Peyer's patch (tissue), 4 donors: ENCODE data around the gene FFAR3. TPM values are rescaled to one million over a fixed set of nuclear protein-coding genes. Genes with fewer than 3 reads are reported as not detected.

Experiments
- DNase-seq, 3 donors: peaks; one replicate each; pipeline ENCODE4 v3.0.0-alpha.2; 2017 to 2019
- H3K27ac ChIP-seq, 4 donors: fragments of 200-600 bp; sonication (generic); one replicate each; pipeline ENCODE4 v1.5.1; 2016 to 2019
- H3K27me3 ChIP-seq, 2 donors: fragments of 200-600 bp; sonication (generic); one replicate each; pipeline ENCODE4 v1.5.1; 2019
- H3K36me3 ChIP-seq, 3 donors: fragments of 200-600 bp; sonication (generic); one replicate each; pipeline ENCODE4 v1.5.1; 2016 to 2019
- H3K4me1 ChIP-seq, 4 donors: fragments of 200-600 bp; sonication (generic); one replicate each; pipeline ENCODE4 v1.5.1; 2016 to 2019
- H3K4me3 ChIP-seq, 4 donors: fragments of 200-600 bp; sonication (generic); 1 replicate in 3 of 4; 2 replicates in 1 of 4; pipeline ENCODE4 v1.5.1; 2016 to 2019; ENCODE audit warnings: mild to moderate bottlenecking in 1 of 4
- H3K9me3 ChIP-seq, 4 donors: fragments of 200-600 bp; sonication (generic); one replicate each; pipeline ENCODE4 v1.5.1; 2016 to 2019; ENCODE audit warnings: mild to moderate bottlenecking in 1 of 4
- CTCF ChIP-seq, 6 experiments: fragments of 450-650 bp in 4 of 6; fragments of 200-600 bp in 2 of 6; sonication (generic) in 1 of 6; IDR thresholded peaks; one replicate each; pipeline ENCODE4 v1.5.1; 2017 to 2019; ENCODE audit warnings: antibody characterized with exemption in 6 of 6, mild to moderate bottlenecking in 3 of 6, moderate library complexity in 1 of 6
- POLR2A ChIP-seq, 2 donors: fragments of 450-650 bp; IDR thresholded peaks; one replicate each; pipeline ENCODE4 v1.5.1; 2017; ENCODE audit warnings: antibody characterized with exemption in 2 of 2, mild to moderate bottlenecking in 2 of 2, moderate library complexity in 2 of 2
- total RNA-seq, 4 donors: library from RNA; depleted of rRNA; stranded (reverse); fragments of >200 nt; gene quantifications; one replicate each; pipeline ENCODE4 v1.1.0, GENCODE V29; 2016

The FFAR3 gene
- total RNA-seq, 4 donors from 2014 or later = 1.1 TPM; not detected in 3

DNA sequence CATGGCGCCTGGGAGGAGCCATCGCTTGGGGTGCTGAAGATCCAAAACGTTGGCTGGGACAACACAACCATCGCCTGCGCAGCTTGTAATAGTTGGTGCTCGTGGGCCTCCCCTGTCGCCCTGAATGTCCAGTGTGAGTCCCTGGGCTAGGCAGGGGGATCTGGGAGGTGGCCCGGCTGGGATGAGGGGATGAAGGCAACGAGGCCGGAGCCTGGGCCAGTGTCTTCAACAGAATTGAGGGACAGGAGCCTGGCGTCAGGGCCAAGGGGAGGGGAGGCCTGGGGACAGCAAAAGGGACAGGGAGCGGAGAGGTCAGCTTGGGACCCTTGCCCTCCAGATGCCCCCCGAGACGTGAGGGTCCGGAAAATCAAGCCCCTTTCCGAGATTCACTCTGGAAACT lies 17.3 kb upstream of the FFAR3 start:
- TF ChIP-seq POLR2A (IDR thresholded peaks at IDR 0.05) = no peak
- TF ChIP-seq CTCF (IDR thresholded peaks at IDR 0.05) = no peak

DNA sequence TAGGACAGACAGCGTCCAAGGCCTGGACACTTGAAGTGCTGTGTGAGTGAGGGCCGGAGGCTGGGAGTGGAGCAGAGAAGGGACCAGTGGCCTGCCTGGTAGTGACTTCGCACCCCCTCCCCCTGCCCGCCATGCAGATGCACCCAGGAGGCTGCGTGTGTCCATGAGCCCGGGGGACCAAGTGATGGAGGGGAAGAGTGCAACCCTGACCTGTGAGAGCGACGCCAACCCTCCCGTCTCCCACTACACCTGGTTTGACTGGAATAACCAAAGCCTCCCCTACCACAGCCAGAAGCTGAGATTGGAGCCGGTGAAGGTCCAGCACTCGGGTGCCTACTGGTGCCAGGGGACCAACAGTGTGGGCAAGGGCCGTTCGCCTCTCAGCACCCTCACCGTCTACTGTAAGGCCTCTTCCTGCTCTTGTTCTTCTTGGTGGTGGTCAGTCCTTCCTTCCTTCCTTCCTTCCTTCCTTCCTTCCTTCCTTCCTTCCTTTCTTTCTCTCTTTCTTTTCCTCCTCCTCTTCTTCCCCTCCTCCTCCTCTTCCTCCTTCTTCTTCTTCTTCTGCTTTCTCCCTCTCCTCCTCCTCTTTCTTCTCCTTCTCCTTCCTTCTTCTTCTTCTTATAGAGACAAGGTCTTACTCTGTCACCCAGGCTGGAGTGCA lies 16.6 kb upstream of the FFAR3 start:
- no peaks in the 10 kb centered on the region for H3K27me3 ChIP-seq
- H3K4me1 ChIP-seq = peaks cover 0 to 15% (median 0%) of the 10 kb centered on the region in 4 donors
- no peak overlapping the region for H3K27ac ChIP-seq
- no peaks in the 10 kb centered on the region for H3K9me3 ChIP-seq
- H3K4me3 ChIP-seq = no peak overlapping the region
- no peak for TF ChIP-seq CTCF (IDR thresholded peaks at IDR 0.05)
- TF ChIP-seq POLR2A (IDR thresholded peaks at IDR 0.05) = no peak
- no peaks in the 10 kb centered on the region for H3K36me3 ChIP-seq
- DNase-seq = no peak

More for the DNA sequence above, 17.3 kb upstream of the FFAR3 start:
- Histone ChIP-seq H3K9me3 (no peaks in the 10 kb centered on the region), H3K36me3 (no peaks in the 10 kb centered on the region), H3K27ac (no peak overlapping the region), H3K4me1 (peaks cover 0 to 8% (median 0%) of the 10 kb centered on the region in 4 donors), H3K27me3 (no peaks in the 10 kb centered on the region), H3K4me3 (no peak overlapping the region)
- no peak for DNase-seq

- TF ChIP-seq POLR2A (IDR thresholded peaks at IDR 0.05) = no peak
- no peak for TF ChIP-seq CTCF (IDR thresholded peaks at IDR 0.05)
- H3K27me3 ChIP-seq = no peaks in the 10 kb centered on the region
- no peaks in the 10 kb centered on the region for H3K9me3 ChIP-seq
- H3K27ac ChIP-seq = no peak overlapping the region
- H3K36me3 ChIP-seq = no peaks in the 10 kb centered on the region
- no peak overlapping the region for H3K4me3 ChIP-seq
- H3K4me1 ChIP-seq = peaks cover 0 to 20% (median 4%) of the 10 kb centered on the region in 4 donors
- no peak for DNase-seq
Measured at GRCh38 chr19:35342430-35342829, 15.8 kb upstream of the FFAR3 start.

DNA sequence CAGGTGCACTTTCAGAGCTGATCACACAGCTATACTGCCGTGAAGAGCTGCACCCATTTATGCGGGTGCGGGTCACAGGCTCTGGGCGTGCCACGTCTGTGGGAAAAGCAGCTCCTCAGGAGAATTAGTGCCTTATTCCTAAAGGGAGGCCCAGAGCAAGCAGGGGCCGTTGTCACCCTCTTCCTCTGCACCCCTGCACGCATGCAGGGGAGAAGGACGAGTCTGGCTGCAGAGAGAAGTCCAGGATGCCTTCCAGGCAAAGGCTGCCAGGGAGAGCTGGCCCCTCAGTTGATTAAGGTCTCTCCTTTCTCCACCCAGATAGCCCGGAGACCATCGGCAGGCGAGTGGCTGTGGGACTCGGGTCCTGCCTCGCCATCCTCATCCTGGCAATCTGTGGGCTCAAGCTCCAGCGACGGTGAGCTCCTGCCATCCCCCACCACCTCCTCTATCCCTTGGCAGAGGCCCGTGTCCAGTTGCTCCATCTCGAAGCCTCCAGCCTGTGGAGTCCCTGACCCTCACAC lies 13.7 kb upstream of the FFAR3 start:
- Histone ChIP-seq H3K27me3 (no peaks in the 10 kb centered on the region), H3K36me3 (no peaks in the 10 kb centered on the region), H3K27ac (no peak overlapping the region), H3K4me1 (peaks cover 0 to 27% (median 9%) of the 10 kb centered on the region in 4 donors), H3K4me3 (no peak overlapping the region), H3K9me3 (no peaks in the 10 kb centered on the region)
- TF ChIP-seq POLR2A (IDR thresholded peaks at IDR 0.05) (no peak), CTCF (IDR thresholded peaks at IDR 0.05) (no peak)
- DNase-seq = peak in 2 of 3 donors; percentile 9 to 38

GRCh38 chr19:35345671-35346111 lies 12.6 kb upstream of the FFAR3 start:
- no peak overlapping the region for H3K4me3 ChIP-seq
- peak overlapping the region in 1 of 4 donors; percentile 77 for H3K27ac ChIP-seq
- H3K4me1 ChIP-seq = peaks cover 0 to 27% (median 9%) of the 10 kb centered on the region in 4 donors
- H3K9me3 ChIP-seq = no peaks in the 10 kb centered on the region
- TF ChIP-seq POLR2A (IDR thresholded peaks at IDR 0.05) (no peak), CTCF (IDR thresholded peaks at IDR 0.05) (no peak)
- no peaks in the 10 kb centered on the region for H3K36me3 ChIP-seq
- H3K27me3 ChIP-seq = no peaks in the 10 kb centered on the region
- DNase-seq = peak; percentile 20 to 45 (median 39)
